ENCODE results near the gene GXYLT2. TPM values are rescaled to one million over a fixed set of nuclear protein-coding genes. Genes with fewer than 3 reads are reported as not detected.

GXYLT2 gene
- total RNA-seq, 4 donors from 2014 or later, result 0.31 to 0.94 (median 0.38) TPM; not detected in 1

- Histone ChIP-seq H3K4me3 (no peak overlapping the region), H3K4me1 (no peaks in the 10 kb centered on the region), H3K27ac (no peak overlapping the region), H3K27me3 (no peaks in the 10 kb centered on the region), H3K9me3 (no peaks in the 10 kb centered on the region), H3K36me3 (no peaks in the 10 kb centered on the region)
- TF ChIP-seq CTCF (IDR thresholded peaks at IDR 0.05 in 4 of 5, conservative IDR thresholded peaks at IDR 0.05 in 1 of 5), result no peak
- no peak for TF ChIP-seq POLR2A (IDR thresholded peaks at IDR 0.05)
- intact Hi-C loops (cut with DNase I; ENCODE audit: low total_unique reads) (no loop called here), in situ Hi-C loops (cut with MboI; ENCODE audit: low sequenced_read_pairs in 4 of 4) (no loop called here)
- DNase-seq (no peak), ATAC-seq (no peak)
Observed at GRCh38 chr3:72982609-72983366, 94.9 kb downstream of the GXYLT2 start.

- Histone ChIP-seq H3K9me3 (no peaks in the 10 kb centered on the region), H3K4me3 (no peak overlapping the region), H3K4me1 (no peaks in the 10 kb centered on the region), H3K27me3 (no peaks in the 10 kb centered on the region), H3K36me3 (no peaks in the 10 kb centered on the region), H3K27ac (no peak overlapping the region)
- intact Hi-C loops (cut with DNase I; ENCODE audit: low total_unique reads) (no loop called here), in situ Hi-C loops (cut with MboI; ENCODE audit: low sequenced_read_pairs in 4 of 4) (no loop called here)
- TF ChIP-seq POLR2A (IDR thresholded peaks at IDR 0.05) (no peak), CTCF (IDR thresholded peaks at IDR 0.05 in 4 of 5, conservative IDR thresholded peaks at IDR 0.05 in 1 of 5) (no peak)
- no peak for DNase-seq
- no peak for ATAC-seq
Observed at GRCh38 chr3:72985576-72985975, 97.7 kb downstream of the GXYLT2 start.

GRCh38 chr3:72990701-72991395, 103.0 kb downstream of the GXYLT2 start:
- intact Hi-C loops (cut with DNase I; ENCODE audit: low total_unique reads), result loop anchor here (10.0 kb wide), 1 partner anchor 546 kb away; the partner anchor contains the start of gene RYBP
- in situ Hi-C loops (cut with MboI; ENCODE audit: low sequenced_read_pairs in 4 of 4), result no loop called here
- Histone ChIP-seq H3K4me3 (no peak overlapping the region), H3K27me3 (no peaks in the 10 kb centered on the region), H3K9me3 (no peaks in the 10 kb centered on the region), H3K36me3 (no peaks in the 10 kb centered on the region), H3K4me1 (peaks cover 0 to 5% of the 10 kb centered on the region in 2 donors), H3K27ac (no peak overlapping the region)
- TF ChIP-seq POLR2A (IDR thresholded peaks at IDR 0.05) (no peak), CTCF (IDR thresholded peaks at IDR 0.05 in 4 of 5, conservative IDR thresholded peaks at IDR 0.05 in 1 of 5) (no peak)
- DNase-seq (no peak), ATAC-seq (no peak)

GRCh38 chr3:72991522-72991921, 103.7 kb downstream of the GXYLT2 start:
- TF ChIP-seq POLR2A (IDR thresholded peaks at IDR 0.05) (no peak), CTCF (IDR thresholded peaks at IDR 0.05 in 4 of 5, conservative IDR thresholded peaks at IDR 0.05 in 1 of 5) (no peak)
- intact Hi-C loops (cut with DNase I; ENCODE audit: low total_unique reads), result loop anchor here (10.0 kb wide), 1 partner anchor 547 kb away; the partner anchor contains the start of gene RYBP

More at GRCh38 chr3:72991522-72991921, 103.7 kb downstream of the GXYLT2 start:
- in situ Hi-C loops (cut with MboI; ENCODE audit: low sequenced_read_pairs in 4 of 4), result no loop called here
- H3K4me1 ChIP-seq, result peaks cover 0 to 5% of the 10 kb centered on the region in 2 donors
- no peaks in the 10 kb centered on the region for H3K9me3 ChIP-seq
- no peaks in the 10 kb centered on the region for H3K27me3 ChIP-seq
- no peak overlapping the region for H3K4me3 ChIP-seq
- H3K36me3 ChIP-seq, result no peaks in the 10 kb centered on the region
- DNase-seq, result no peak
- no peak overlapping the region for H3K27ac ChIP-seq
- ATAC-seq, result no peak
